GM12801 (cell line): ENCODE results near the gene DCLK1.

ENCODE experiments used
- TF ChIP-seq, protein P1 (sequence below): IDR thresholded peaks from one replicate; pipeline ENCODE4 v1.5.1; 2011; ENCODE audit warnings: control low read depth; ENCODE audit not compliant: insufficient read length; ENCODE audit errors: extremely low read depth

Gene DCLK1

GRCh38 chr13:36098080-36098479 is 33.1 kb downstream of the DCLK1 start:
- TF ChIP-seq, protein P1, sequence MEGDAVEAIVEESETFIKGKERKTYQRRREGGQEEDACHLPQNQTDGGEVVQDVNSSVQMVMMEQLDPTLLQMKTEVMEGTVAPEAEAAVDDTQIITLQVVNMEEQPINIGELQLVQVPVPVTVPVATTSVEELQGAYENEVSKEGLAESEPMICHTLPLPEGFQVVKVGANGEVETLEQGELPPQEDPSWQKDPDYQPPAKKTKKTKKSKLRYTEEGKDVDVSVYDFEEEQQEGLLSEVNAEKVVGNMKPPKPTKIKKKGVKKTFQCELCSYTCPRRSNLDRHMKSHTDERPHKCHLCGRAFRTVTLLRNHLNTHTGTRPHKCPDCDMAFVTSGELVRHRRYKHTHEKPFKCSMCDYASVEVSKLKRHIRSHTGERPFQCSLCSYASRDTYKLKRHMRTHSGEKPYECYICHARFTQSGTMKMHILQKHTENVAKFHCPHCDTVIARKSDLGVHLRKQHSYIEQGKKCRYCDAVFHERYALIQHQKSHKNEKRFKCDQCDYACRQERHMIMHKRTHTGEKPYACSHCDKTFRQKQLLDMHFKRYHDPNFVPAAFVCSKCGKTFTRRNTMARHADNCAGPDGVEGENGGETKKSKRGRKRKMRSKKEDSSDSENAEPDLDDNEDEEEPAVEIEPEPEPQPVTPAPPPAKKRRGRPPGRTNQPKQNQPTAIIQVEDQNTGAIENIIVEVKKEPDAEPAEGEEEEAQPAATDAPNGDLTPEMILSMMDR, result no peak

DNA sequence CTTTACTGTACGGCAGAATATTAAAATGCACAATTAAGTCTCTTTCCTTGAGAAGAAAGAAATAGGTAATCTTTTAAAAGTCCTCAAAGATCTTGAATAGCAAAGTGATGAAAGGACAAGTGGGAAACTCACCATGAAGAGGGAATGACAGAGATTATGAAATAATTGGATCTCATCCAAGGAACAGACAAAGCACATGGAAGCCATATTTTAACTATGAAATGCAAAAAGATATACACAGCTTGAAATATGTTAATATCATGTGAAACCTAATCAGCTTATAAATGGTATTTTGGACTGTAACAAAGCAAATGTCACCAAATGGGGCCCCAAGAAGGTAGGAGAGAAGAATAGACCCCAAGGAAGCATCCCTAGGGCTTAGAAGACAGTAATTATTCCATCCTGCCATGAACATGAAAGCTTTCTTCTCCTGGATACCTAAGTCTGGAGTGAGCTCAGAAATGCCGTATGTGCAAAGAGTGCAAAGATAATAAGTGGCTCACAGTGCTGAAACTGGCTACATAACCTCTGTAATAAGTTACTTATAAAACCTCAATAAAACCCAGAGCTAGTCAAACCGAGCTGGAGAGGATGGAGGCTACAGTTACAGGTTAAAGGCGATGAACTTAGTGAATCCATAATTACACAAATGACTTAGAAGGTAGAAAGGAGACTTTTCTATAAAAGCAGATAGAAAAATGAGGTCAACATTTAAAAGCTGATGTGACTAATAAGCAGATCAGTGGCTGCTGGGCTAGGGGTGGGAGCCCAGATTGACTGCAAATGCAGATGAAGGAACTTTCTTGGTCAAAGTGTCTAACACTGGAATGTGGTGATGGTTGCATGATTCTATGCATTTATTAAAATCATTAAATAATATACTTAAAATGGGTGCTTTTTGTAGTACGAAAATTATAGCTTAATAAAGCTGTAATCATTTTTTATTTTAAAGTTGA is 34.4 kb downstream of the DCLK1 start:
- TF ChIP-seq, protein P1, result no peak

DNA sequence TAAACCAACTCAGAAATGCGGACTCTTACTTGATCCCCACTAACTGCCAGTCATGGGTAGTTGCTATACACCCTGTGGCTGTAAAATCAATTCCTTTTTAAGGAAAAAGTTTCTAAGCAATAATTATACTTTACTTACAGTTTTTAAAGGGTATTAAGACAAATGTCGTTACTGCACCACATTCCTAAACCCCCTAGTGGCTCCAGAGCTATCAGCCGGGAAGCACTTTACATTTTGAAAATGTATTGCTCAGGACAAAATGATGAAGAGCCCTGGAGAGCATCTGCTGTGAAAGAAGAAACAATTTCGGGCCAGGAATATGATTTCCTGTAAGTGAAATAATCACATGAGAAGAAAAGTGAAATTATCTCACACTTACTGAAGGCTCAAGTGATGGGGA is 36.7 kb downstream of the DCLK1 start:
- TF ChIP-seq, protein P1, result no peak

- TF ChIP-seq, protein P1, result no peak
Measured at GRCh38 chr13:36090592-36090991, 40.6 kb downstream of the DCLK1 start.

DNA sequence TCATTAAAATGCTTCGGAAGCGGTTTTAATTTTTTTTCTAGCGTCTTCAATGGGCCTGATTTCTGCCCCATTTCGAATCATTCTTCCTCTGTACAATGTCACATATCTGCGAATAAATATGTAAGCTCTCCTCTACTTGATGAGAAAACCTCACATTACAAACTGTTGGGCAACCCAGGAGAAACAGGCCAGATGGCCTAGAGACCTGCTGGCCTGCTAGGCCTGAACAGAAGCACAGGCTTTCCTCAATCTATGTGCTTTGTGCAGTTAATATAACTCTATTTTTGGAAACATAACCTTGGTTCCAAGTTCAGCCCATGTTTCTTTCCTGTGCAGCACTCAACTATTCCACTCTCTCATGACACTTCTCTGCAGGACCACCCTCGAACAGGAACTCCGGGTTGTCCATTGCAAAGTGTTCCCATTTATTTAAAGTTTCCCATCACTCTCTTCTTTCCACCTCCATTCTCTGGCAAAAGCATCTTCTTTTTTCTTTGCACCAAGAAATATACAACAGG is 42.0 kb downstream of the DCLK1 start:
- TF ChIP-seq, protein P1, result no peak

DNA sequence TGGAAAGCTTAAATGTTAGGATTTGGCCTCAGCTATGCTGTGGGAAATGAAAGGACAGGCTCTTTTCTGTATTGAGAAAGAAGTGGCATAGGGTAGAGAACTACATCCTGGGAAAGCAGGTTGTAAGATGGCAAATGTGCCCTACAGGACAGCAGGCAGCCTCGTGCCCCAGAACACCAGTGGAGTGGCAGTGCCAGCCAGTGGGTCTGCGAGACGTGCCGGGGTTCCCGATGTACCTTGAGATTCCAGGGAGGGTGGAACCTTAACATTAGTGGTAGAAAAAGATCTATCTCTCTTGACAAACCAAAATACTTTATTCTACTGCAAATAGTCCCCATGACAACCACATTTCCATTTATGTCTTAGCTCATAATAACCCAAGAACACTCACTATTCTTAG is 42.7 kb downstream of the DCLK1 start:
- TF ChIP-seq, protein P1, result no peak

GRCh38 chr13:36088001-36088400 is 43.2 kb downstream of the DCLK1 start:
- TF ChIP-seq, protein P1, result no peak
